IPS DF 4.7 (cell line): ENCODE data around the gene OR2T11.
"Not testable (repeated sequence)": the region's sequence is repeated elsewhere in the genome, so short reads cannot be mapped to it uniquely, and the experiment has no call there.

ENCODE experiments used
- DNase-seq: peaks from one replicate; pipeline ENCODE4 v3.0.0-alpha.2; 2013; ENCODE audit warnings: low spot score; ENCODE audit errors: extremely low read depth

OR2T11 gene

GRCh38 chr1:248618878-248619277 is 16.0 kb downstream of the OR2T11 start:
- DNase-seq: no peak

GRCh38 chr1:248618119-248618518 is 16.8 kb downstream of the OR2T11 start:
- no peak for DNase-seq

GRCh38 chr1:248613742-248614141 is 21.1 kb downstream of the OR2T11 start:
- DNase-seq: no peak

GRCh38 chr1:248611883-248612414 is 22.9 kb downstream of the OR2T11 start:
- no peak for DNase-seq

- no peak for DNase-seq
Observed at GRCh38 chr1:248610301-248610700, 24.6 kb downstream of the OR2T11 start.

GRCh38 chr1:248599396-248599795 is 35.5 kb downstream of the OR2T11 start:
- DNase-seq: no peak

GRCh38 chr1:248597589-248597988 is 37.3 kb downstream of the OR2T11 start, which contains the start of gene OR2T10:
OR2T10 (minus strand) TSS chr1:248597700; CDS start chr1:248593768, 3,932 bp downstream.
- no peak for DNase-seq

GRCh38 chr1:248596615-248597014 is 38.3 kb downstream of the OR2T11 start:
- DNase-seq: no peak

GRCh38 chr1:248593226-248593625 is 41.7 kb downstream of the OR2T11 start:
- DNase-seq: no peak

- no peak for DNase-seq
Observed at GRCh38 chr1:248592655-248593054, 42.2 kb downstream of the OR2T11 start.

- no peak for DNase-seq
Observed at GRCh38 chr1:248590055-248590454, 44.8 kb downstream of the OR2T11 start.

GRCh38 chr1:248589334-248589733 is 45.6 kb downstream of the OR2T11 start:
- no peak for DNase-seq

GRCh38 chr1:248585266-248585665 is 49.6 kb downstream of the OR2T11 start:
- no peak for DNase-seq

- DNase-seq: no peak
Observed at GRCh38 chr1:248576260-248576980, 58.5 kb downstream of the OR2T11 start.

- not testable (repeated sequence) for DNase-seq
Observed at GRCh38 chr1:248574657-248575056, 60.2 kb downstream of the OR2T11 start, which contains the start of gene OR2T34. OR2T34 (minus strand) TSS chr1:248574757; CDS start chr1:248574757, 0 bp downstream.

GRCh38 chr1:248573856-248574255 is 61.0 kb downstream of the OR2T11 start:
- not testable (repeated sequence) for DNase-seq
